Epithelial cell of esophagus (primary cell): Measurements from ENCODE around the gene TECPR1.
A peak's percentile ranks its signal among the peaks of the same experiment; 100 is the strongest.

Source experiments
- DNase-seq: peaks from one replicate; pipeline ENCODE4 v3.0.0; 2010; ENCODE audit warnings: low read depth
- H3K4me3 ChIP-seq: 2 replicates; pipeline ENCODE4 v1.5.1; 2011; ENCODE audit warnings: mild to moderate bottlenecking, low read length, control low read depth
- CTCF ChIP-seq: IDR thresholded peaks from 2 replicates; pipeline ENCODE4 v1.5.1; 2011; ENCODE audit warnings: low read depth, mild to moderate bottlenecking, low read length, control low read depth, inconsistent platforms; ENCODE audit not compliant: insufficient read depth; ENCODE audit errors: missing control alignments

The TECPR1 gene

GRCh38 chr7:98283127-98283886 lies 31.3 kb upstream of the TECPR1 start:
- H3K4me3 ChIP-seq, result peak overlapping the region; percentile 78
- DNase-seq, result peak; percentile 72
- TF ChIP-seq CTCF, result no peak

DNA sequence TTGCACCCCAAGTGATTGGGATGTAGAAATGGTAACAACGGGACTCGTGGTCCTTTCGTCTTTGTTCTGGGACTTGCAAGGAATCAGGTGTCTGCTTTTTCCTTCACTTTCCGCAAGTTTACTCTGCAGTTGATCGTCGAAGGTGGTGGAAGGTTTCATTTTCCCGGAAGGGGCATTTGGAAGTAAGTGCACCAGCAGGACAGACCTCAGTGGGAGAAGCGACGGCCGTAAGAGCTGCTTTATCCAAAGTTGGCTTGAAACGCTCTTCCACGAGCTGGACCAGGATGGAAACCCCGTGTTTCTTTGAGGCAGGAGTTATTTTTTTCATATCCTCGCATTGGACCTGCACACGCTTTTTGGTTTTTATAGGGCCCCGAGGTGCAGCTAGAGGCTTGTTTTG lies 30.7 kb upstream of the TECPR1 start:
- TF ChIP-seq CTCF, result no peak
- H3K4me3 ChIP-seq, result peak overlapping the region; percentile 78
- DNase-seq, result no peak

- peak overlapping the region; percentile 78 for H3K4me3 ChIP-seq
- TF ChIP-seq CTCF, result no peak
- no peak for DNase-seq
These were observed 29.9 kb upstream of the TECPR1 start for GRCh38 chr7:98281757-98282606.

- peak; percentile 91 for DNase-seq
- H3K4me3 ChIP-seq, result peak within 1 kb of the TSS; percentile 78
- no peak for TF ChIP-seq CTCF
These were observed 29.0 kb upstream of the TECPR1 start, which contains the start of gene BRI3 for GRCh38 chr7:98280791-98281756. Gene BRI3, plus strand, starts transcription at chr7:98281686. Its CDS starts 110 bp downstream, at chr7:98281796.

DNA sequence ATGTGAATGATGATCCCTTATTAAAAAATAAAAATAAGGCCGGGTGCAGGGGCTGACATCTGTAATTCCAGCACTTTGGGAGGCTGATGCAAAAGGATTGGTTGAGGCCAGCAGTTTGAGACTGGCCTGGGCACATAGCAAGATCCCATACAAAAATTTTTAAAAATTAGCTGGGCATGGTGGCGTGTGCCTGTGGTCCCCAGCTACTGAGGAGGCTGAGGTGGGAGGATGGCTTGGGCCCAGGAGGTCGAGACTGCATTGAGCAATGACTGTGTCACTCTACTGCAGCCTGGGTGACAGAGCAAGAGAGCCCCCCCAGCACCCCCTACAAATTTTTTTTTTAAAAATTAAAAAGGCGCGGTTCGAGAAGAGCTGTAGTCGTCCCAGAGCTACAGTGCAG lies 28.3 kb upstream of the TECPR1 start:
- DNase-seq, result no peak
- TF ChIP-seq CTCF, result no peak
- peak overlapping the region; percentile 55 for H3K4me3 ChIP-seq

DNA sequence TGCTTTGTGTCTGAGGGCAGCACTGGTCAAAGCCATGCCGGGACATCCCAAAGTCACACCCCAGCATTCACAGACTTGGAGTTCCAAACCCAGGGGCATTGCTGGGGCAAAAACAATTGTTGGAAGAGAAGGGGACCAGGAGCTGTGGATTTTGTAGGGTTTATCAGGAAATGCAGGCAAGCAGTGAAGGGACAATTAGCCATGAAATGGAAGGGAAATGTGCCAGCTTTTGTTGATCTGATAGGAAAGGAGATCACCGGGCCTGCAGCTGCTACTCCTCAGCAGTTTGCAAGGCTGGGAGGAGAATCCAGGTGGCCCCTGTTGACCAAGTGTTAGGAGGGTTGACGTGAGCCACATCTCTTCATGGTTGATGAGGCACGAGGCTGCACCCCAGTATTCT lies 26.9 kb upstream of the TECPR1 start:
- no peak overlapping the region for H3K4me3 ChIP-seq
- no peak for DNase-seq
- no peak for TF ChIP-seq CTCF
